SIG-M5 treated with dmso at 0.1 percent for 504 hours (cell line): Measurements from ENCODE around the gene KIF1A.
"Not testable (repeated sequence)": the region's sequence is repeated elsewhere in the genome, so short reads cannot be mapped to it uniquely, and the experiment has no call there.

Experiments used
- DNase-seq: peaks from one replicate; lab custom pipeline; 2025; ENCODE audit not compliant: unreplicated experiment; lab: John Stamatoyannopoulos, UW

The KIF1A gene

GRCh38 chr2:240687741-240688552 lies 132.1 kb downstream of the KIF1A start:
- no peak for DNase-seq

GRCh38 chr2:240687045-240687740 lies 132.8 kb downstream of the KIF1A start:
- DNase-seq = no peak

- no peak for DNase-seq
Measured at GRCh38 chr2:240686460-240686859, 133.6 kb downstream of the KIF1A start.

DNA sequence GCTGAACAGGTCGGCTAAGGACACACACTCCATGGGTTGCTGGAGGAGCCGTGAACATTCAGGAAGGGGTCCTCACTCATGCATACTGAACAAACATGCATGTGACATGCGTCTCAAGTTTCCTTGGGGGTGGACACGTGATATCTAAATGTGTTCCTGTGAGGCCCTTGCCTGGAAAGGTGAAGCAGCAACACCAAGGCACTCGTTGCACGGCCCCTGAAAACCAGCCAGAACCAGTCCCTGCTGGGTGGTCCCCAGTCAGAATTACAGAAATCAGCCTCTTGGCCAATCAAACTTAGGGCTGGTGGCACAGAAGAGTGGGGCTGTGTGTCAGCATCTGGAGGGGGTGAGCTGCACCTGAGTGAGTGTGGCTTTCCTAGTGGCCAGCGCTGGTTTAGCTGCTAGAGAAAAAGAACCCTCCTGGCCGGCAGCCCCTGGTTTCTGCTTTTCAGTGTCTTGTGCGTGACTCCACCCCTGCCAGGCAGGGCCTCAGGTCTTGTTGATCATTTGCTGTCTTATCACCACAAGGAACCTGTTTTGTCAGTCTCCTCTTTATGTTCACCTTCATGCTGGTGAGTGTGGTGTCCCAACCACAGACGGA lies 134.1 kb downstream of the KIF1A start:
- DNase-seq = no peak

DNA sequence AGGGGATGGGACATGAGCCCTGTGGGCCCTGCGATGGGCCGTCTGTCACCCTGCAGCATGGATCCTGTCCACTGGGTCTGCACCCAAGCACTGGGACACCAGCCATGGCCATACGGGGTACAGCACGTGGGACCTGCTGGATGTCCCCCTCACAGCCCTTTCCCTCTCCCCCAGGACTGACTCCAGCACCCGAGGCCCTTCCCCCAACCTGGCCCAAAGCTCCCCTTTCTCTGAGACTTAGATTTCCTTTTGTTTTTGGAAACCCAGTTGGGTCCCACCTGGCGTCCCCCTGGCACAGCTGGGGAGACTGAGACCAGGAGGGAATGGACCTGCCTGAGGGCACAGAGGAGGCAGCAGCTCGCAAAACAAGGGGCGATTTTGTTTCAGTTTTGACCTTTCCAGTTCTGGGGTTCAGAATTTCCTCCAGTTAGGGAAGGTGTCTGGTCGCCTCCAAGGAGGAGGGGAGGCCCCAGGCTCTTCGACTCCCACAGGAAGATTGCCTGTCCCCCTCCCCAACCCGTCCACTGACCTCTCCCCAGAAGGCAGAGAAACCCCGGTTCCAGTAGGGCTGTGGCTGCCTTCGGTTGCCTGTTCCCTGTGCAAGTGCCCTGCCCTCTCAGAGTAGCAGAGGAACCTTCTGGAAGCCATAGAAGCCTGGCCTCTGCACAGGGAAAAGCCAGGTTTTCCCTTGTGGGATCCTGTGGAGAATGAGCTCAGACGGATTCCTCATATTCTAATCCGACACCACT lies 135.9 kb downstream of the KIF1A start:
- DNase-seq = not testable (repeated sequence)

DNA sequence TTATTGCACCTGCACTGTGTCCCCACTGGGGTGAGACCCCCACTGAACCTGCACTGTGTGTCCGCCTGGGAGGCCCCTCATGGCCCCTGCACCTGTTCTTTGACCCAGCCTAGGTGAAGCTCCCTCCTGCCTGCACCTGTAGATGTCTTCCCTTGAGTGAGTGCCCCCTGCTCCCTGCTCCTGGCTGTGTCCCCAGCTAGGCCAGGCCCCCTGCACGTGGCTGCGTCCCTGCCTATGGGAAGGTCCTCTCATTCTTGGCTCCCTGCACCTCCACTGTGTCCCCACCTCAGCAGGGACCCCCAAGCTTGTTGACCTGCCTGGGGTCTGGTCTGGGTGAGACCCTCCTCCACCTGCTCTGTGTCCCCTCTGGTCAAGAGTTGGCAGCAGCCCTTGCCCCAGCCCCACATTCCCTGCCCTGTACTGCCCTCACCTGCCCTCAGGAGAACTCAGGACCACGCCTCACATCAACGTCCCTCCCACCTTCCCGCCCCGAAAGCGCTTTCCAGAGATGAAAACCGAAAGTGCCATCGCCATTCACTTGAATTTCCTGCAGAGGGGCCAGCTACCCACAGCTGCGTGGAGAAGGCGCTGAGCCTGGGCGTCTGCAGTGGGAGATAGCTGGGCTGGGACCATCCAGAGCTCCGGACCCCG lies 136.6 kb downstream of the KIF1A start:
- not testable (repeated sequence) for DNase-seq

DNA sequence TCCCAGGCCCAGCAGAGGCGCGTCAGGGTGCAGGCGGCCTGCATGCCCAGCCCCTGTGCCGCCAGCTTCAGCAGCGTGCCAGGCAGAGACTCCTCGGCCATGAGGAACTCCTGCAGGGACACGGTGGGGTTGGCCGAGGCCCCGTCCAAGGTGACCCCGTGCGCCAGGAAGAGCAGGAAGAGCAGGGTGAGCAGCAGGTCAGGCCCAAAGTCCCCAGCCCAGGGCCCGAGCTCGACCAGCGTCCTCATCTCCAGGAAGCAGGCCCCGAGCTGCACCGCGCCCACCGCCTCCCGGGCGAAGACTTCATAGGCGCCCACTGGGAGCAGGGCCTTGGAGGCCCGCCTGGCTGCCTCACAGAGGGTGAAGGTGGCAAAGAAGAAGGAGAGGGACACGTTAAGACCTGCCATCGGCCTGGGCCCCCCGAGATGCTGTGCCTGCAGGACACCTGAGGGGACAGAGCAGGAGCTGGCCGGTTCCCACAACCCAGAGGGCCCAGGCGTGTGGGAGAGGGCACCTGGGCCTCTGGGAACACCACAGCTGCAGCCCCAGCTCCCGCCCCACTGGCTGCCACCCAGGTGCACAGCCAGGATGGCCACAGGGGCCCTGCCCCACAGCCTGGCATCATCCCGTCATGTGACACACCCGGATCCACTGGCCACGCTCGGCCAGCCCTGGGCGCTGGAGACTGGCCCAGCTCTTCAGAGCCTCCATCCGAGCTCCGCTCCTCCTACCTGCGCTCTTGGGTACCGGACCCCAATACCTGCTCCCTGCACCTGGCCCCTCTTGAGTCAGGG lies 137.4 kb downstream of the KIF1A start, which contains the start of gene AQP12B:
Gene AQP12B (minus strand): TSS at position 455 of the 794 bp plus-strand sequence. CDS start 48 bp downstream, at position 407.
- DNase-seq = not testable (repeated sequence)

DNA sequence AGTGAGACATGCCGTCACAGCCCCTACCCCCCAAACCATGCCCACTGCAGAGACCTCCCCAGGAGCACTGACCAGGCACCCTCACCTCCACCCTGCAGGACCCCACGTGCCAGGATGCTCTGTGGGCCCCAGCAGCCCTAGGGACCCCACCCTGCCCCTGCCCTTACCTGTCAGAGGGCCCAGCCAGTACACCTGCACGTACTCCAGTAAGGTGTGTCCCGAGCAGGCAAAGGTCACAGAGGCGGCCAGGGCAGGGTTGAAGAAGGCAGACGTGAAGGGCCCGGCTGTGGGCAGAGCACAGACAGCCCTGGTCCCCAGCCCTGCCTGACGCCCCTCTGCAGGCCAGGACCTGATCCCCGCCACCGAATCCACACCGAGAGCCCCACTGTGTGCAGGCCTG lies 139.8 kb downstream of the KIF1A start:
- DNase-seq = not testable (repeated sequence)

- DNase-seq = not testable (repeated sequence)
Measured at GRCh38 chr2:240678909-240679308, 141.1 kb downstream of the KIF1A start.

- not testable (repeated sequence) for DNase-seq
Measured at GRCh38 chr2:240678043-240678442, 142.0 kb downstream of the KIF1A start.

- not testable (repeated sequence) for DNase-seq
Measured at GRCh38 chr2:240675345-240675744, 144.7 kb downstream of the KIF1A start.

DNA sequence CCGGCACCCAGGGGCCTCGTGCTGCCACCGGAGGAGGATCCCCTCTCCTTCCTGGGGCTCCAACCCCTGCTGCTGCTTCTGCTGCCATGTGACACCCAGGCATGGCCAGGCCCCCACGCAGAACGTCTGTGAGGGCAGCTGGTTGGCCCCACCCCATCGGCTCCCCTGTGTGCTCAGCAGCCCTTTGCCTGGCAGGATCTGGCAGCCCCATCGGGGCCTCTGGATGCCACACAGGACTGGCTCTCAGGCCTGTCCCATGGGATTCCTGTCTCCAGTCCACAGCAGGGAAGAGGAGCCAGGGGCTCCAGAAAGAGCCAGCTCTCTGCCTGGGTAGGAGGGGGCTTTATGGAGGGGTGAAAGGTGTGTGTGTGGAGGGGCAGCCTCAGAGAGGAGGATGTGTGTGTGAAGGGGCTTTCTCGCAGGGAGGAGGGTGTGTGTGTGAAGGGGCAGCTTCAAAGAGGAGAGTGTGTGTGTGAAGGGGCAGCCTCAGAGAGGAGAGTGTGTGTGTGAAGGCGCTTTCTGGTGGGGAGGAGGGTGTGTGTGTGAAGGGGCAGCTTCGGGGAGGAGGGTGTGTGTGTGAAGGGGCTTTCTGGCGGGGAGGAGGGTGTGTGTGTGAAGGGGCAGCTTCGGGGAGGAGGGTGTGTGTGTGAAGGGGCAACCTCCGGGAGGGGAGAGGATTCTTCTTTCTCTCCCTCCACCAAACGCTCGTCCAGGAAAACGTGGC lies 145.4 kb downstream of the KIF1A start:
- not testable (repeated sequence) for DNase-seq

- DNase-seq = no peak
Measured at GRCh38 chr2:240672701-240673190, 147.3 kb downstream of the KIF1A start.

- DNase-seq = no peak
Measured at GRCh38 chr2:240672076-240672700, 147.8 kb downstream of the KIF1A start.

GRCh38 chr2:240670950-240671349 lies 149.1 kb downstream of the KIF1A start:
- no peak for DNase-seq

DNA sequence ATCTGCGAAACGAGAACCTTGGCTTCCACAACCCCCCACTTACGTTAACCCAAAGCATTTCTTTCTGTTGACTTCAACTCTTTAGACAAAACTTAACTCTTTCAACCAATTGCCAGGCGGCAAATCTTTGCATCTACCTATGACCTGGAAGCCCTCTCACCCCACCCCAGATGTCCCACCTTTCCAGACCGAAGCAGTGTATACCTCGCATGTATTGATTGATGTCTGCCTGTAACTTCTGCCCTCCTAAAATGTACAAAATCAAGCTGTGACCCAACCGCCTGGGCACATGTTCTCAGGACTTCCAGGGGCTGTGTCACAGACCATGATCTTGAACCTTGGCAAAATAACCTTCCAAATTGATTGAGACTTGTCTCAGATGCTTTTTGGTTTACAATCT lies 149.6 kb downstream of the KIF1A start:
- no peak for DNase-seq

DNA sequence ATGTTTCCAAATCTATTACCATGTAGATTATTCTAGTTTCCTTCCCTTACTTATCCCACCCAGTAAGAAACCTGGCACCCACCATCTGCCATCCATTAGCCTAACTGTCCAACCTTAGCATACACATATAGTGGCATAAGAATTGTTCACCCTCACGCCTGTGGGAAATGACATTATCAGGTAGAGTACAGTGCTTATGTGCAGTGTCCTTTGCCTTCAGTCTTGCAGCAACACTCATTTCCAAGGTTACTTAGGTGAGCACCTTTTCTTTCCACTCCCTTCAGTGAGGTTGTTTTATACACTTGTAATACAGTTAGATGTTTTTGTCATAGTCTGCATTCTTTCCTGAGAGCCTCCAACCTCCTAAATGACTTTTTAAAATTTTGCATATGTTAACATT lies 155.4 kb downstream of the KIF1A start:
- DNase-seq = no peak
